Gastrocnemius medialis (tissue), 4 donors: ENCODE data around the gene SLC25A47.

Experiments
- CTCF ChIP-seq, 5 experiments: fragments of 450-650 bp in 3 of 5; fragments of 200-600 bp in 2 of 5; sonication (generic) in 2 of 5; IDR thresholded peaks in 4 of 5; conservative IDR thresholded peaks in 1 of 5; 1 replicate in 4 of 5; 2 replicates in 1 of 5; pipeline ENCODE4 v1.5.1; 2016 to 2019; ENCODE audit warnings: antibody characterized with exemption in 5 of 5, mild to moderate bottlenecking in 3 of 5, moderate library complexity in 3 of 5
- POLR2A ChIP-seq, 2 donors: fragments of 450-650 bp; IDR thresholded peaks; one replicate each; pipeline ENCODE4 v1.6.1; 2017; ENCODE audit warnings: antibody characterized with exemption in 2 of 2, mild to moderate bottlenecking in 2 of 2, moderate library complexity in 2 of 2

GRCh38 chr14:100341301-100342031 is 18.3 kb downstream of the SLC25A47 start:
- TF ChIP-seq CTCF (IDR thresholded peaks at IDR 0.05 in 4 of 5, conservative IDR thresholded peaks at IDR 0.05 in 1 of 5) (no peak), POLR2A (IDR thresholded peaks at IDR 0.05) (no peak)
